B cell (primary cell): ENCODE measurements around the gene FAM53B. TPM values are rescaled to one million over a fixed set of nuclear protein-coding genes. Genes with fewer than 3 reads are reported as not detected.

Source experiments
- ATAC-seq: fragments of 200-7000 bp; cut with Tn5 transposase; one replicate; pipeline ENCODE4 v1.10.0; 2021; ENCODE audit warnings: low read depth, mild to moderate bottlenecking, moderate number of reproducible peaks, moderate library complexity
- CTCF ChIA-PET: fragments of 350-600 bp; sonication (Branson Sonifier 250); formaldehyde crosslinking; loops from one replicate; lab custom pipeline; 2021; ENCODE audit warnings: antibody characterized with exemption, inconsistent platforms; lab: Charles Lee
- POLR2A ChIA-PET: fragments of 350-600 bp; sonication (Branson Sonifier 250); formaldehyde crosslinking; loops from one replicate; lab custom pipeline; 2021; ENCODE audit warnings: antibody characterized with exemption; lab: Charles Lee
- DNase-seq: peaks from one replicate; pipeline ENCODE4 v3.0.0; 2013
- H2AFZ ChIP-seq: 2 replicates; pipeline ENCODE4 v1.6.1; 2012; ENCODE audit warnings: mild to moderate bottlenecking, low read depth, low read length; ENCODE audit not compliant: insufficient read depth, poor library complexity, severe bottlenecking
- H3K27ac ChIP-seq, 2 donors: 1 replicate in 1 of 2; 2 replicates in 1 of 2; pipeline ENCODE4 v1.5.1; 2012 to 2013; ENCODE audit warnings: low read length in 2 of 2, mild to moderate bottlenecking in 2 of 2, moderate library complexity in 1 of 2
- H3K27me3 ChIP-seq, 4 experiments: fragments of 200-600 bp in 1 of 4; sonication (generic) in 1 of 4; replicated peaks in 1 of 4; 1 replicate in 2 of 4; 2 replicates in 2 of 4; pipeline versions ENCODE4 v1.6.1 to v1.7.0; 2013 to 2016; ENCODE audit warnings: low read length in 3 of 4, mild to moderate bottlenecking in 2 of 4, mixed read lengths in 1 of 4, moderate library complexity in 1 of 4; ENCODE audit not compliant: insufficient read depth in 4 of 4, control insufficient read depth in 3 of 4; ENCODE audit errors: control extremely low read depth in 1 of 4
- H3K36me3 ChIP-seq, 2 experiments: replicated peaks in 1 of 2; 1 replicate in 1 of 2; 2 replicates in 1 of 2; pipeline versions ENCODE4 v1.6.1 to v1.7.1; 2013; ENCODE audit warnings: low read length in 1 of 2; ENCODE audit not compliant: insufficient read depth in 2 of 2, control insufficient read depth in 1 of 2; ENCODE audit errors: control extremely low read depth in 1 of 2, extremely low read depth in 1 of 2
- H3K4me1 ChIP-seq, 2 donors: fragments of 200-600 bp in 1 of 2; sonication (generic) in 1 of 2; 1 replicate in 1 of 2; 2 replicates in 1 of 2; pipeline versions ENCODE4 v1.5.1 to v1.6.1; 2013 to 2017; ENCODE audit warnings: low read length in 2 of 2; ENCODE audit not compliant: control insufficient read depth in 2 of 2, insufficient read depth in 2 of 2
- H3K4me2 ChIP-seq: replicated peaks from 2 replicates; pipeline ENCODE3; 2012; ENCODE audit warnings: mild to moderate bottlenecking, low read depth, low read length; ENCODE audit not compliant: poor library complexity, severe bottlenecking
- H3K4me3 ChIP-seq, 5 experiments: fragments of 200-600 bp in 1 of 5; sonication (generic) in 1 of 5; 1 replicate in 3 of 5; 2 replicates in 2 of 5; pipeline versions ENCODE4 v1.5.1 to v1.7.0; 2011 to 2016; ENCODE audit warnings: low read length in 4 of 5, mild to moderate bottlenecking in 4 of 5, low read depth in 2 of 5, control low read depth in 1 of 5, moderate library complexity in 1 of 5; ENCODE audit not compliant: insufficient read depth in 1 of 5; ENCODE audit errors: control extremely low read depth in 1 of 5, extremely low read depth in 1 of 5
- H3K79me2 ChIP-seq: fragments of 200-600 bp; sonication (generic); one replicate; pipeline ENCODE4 v1.6.0; 2016; ENCODE audit warnings: low read length; ENCODE audit not compliant: control insufficient read depth, insufficient read depth
- H3K9ac ChIP-seq: fragments of 200-600 bp; sonication (generic); 2 replicates; pipeline ENCODE4 v1.6.1; 2017; ENCODE audit warnings: mild to moderate bottlenecking, low read length, moderate library complexity
- H3K9me3 ChIP-seq, 3 donors: one replicate each; pipeline versions ENCODE4 v1.6.1 to v1.7.1; 2013; ENCODE audit warnings: low read length in 2 of 3; ENCODE audit not compliant: control insufficient read depth in 2 of 3, insufficient read depth in 1 of 3; ENCODE audit errors: control extremely low read depth in 1 of 3
- H4K20me1 ChIP-seq: 2 replicates; pipeline ENCODE4 v1.6.0; 2012; ENCODE audit warnings: mild to moderate bottlenecking, low read length; ENCODE audit not compliant: insufficient read depth, control insufficient read depth, poor library complexity, severe bottlenecking
- H3K27ac Mint-ChIP-seq: one replicate; pipeline ENCODE4 v1.8.0; 2021; ENCODE audit warnings: mixed read lengths
- H3K27me3 Mint-ChIP-seq: one replicate; pipeline ENCODE4 v1.8.0; 2021; ENCODE audit warnings: mixed read lengths
- H3K4me1 Mint-ChIP-seq: one replicate; pipeline ENCODE4 v1.8.0; 2021; ENCODE audit warnings: mixed read lengths
- H3K4me3 Mint-ChIP-seq: one replicate; pipeline ENCODE4 v1.8.0; 2021; ENCODE audit warnings: mixed read lengths
- H3K9me3 Mint-ChIP-seq: one replicate; pipeline ENCODE4 v1.8.0; 2022; ENCODE audit warnings: mixed read lengths; ENCODE audit not compliant: insufficient read depth
- EZH2 ChIP-seq: IDR thresholded peaks from 2 replicates; pipeline ENCODE4 v1.6.1; 2012; ENCODE audit warnings: borderline replicate concordance, low read depth, mild to moderate bottlenecking, moderate library complexity, low read length; ENCODE audit not compliant: insufficient read depth, poor library complexity, severe bottlenecking
- WGBS: methylation state at CpG from one replicate; pipeline ENCODE4 v1.1.5; 2013; ENCODE audit warnings: missing lambda C conversion rate; ENCODE audit not compliant: insufficient coverage; 5-methylcytosine and 5-hydroxymethylcytosine counted together
- intact Hi-C: fragments of 100-400 bp; cut with micrococcal nuclease; formaldehyde crosslinking; loops from one replicate; pipeline ENCODE4 v1.10.0; 2022
- polyA plus RNA-seq: library from polyadenylated mRNA; depleted of rRNA; stranded (reverse); fragments of >200 nt; gene quantifications from 2 replicates; pipeline ENCODE4 v1.2.3, GENCODE V29; 2012
- total RNA-seq, 2 donors: library from RNA; stranded (reverse); fragments of 120-200 nt in 1 of 2; gene quantifications; 1 replicate in 1 of 2; 2 replicates in 1 of 2; pipeline versions ENCODE4 v1.2.3 to v1.2.4, GENCODE V29; 2013 to 2022
- TF ChIP-seq, protein P1 (sequence below): fragments of 200-600 bp; IDR thresholded peaks from one replicate; pipeline ENCODE4 v1.8.0; 2022; ENCODE audit warnings: antibody characterized with exemption, mild to moderate bottlenecking

FAM53B gene
- total and polyA plus RNA-seq, 2 donors (not counting 1 experiment from before 2014, with no cell fraction given) = 51.2 to 186 TPM

DNA sequence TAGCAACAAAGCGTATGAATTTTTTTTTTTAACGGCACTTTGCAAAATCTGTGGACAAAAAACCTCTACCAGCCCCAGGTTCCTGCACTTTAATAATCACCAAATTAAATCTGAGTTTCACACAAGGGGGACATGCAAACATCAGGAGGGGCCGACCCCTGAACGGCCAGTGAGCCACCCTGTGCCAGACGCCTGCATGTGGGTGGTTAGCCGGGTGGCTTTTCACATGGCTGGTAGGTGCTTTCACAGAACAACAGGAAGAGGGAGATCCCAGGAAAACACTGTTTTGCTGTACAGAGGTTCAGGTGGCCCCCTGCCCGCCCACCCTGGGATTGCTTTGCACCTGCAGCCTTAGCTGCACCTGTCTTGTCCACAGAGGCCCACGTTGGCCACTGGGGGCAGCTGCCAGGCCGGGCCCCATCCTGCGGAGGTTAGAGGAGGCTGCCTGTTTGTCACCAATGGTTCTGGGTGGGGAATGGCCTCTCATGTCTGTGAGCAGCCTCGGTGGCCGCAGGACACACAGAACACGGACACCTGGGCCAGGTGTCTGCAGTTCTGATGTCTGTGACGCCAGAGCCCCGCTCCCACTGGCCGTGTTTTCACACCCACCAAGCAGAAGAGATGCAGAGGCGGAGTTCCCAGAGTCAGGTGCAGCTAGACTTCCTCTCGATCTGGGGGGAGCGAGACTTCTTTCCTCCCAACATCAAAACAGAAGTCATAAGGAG lies 107.7 kb downstream of the FAM53B start:
- Histone ChIP-seq H3K4me2 (peak overlapping the region; percentile 67), H3K9ac (peak overlapping the region; percentile 18), H3K36me3 (peaks cover 2 to 37% of the 10 kb centered on the region in 2 experiments), H4K20me1 (peaks cover 50% of the 10 kb centered on the region), H3K79me2 (peaks cover 100% of the 10 kb centered on the region), H2AFZ (no peak overlapping the region), H3K27ac (peak overlapping the region; percentile 63 to 92), H3K4me3 (peak overlapping the region in 1 of 5 experiments; percentile 27), H3K27me3 (no peaks in the 10 kb centered on the region), H3K9me3 (peaks cover 0 to 6% (median 2%) of the 10 kb centered on the region in 3 donors), H3K4me1 (peaks cover 86 to 92% of the 10 kb centered on the region in 2 donors)
- ATAC-seq (peak; percentile 44), DNase-seq (peak; percentile 76)
- TF ChIP-seq, protein P1, sequence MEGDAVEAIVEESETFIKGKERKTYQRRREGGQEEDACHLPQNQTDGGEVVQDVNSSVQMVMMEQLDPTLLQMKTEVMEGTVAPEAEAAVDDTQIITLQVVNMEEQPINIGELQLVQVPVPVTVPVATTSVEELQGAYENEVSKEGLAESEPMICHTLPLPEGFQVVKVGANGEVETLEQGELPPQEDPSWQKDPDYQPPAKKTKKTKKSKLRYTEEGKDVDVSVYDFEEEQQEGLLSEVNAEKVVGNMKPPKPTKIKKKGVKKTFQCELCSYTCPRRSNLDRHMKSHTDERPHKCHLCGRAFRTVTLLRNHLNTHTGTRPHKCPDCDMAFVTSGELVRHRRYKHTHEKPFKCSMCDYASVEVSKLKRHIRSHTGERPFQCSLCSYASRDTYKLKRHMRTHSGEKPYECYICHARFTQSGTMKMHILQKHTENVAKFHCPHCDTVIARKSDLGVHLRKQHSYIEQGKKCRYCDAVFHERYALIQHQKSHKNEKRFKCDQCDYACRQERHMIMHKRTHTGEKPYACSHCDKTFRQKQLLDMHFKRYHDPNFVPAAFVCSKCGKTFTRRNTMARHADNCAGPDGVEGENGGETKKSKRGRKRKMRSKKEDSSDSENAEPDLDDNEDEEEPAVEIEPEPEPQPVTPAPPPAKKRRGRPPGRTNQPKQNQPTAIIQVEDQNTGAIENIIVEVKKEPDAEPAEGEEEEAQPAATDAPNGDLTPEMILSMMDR = peak; percentile 60
- TF ChIP-seq EZH2 = no peak
- H3K27ac Mint-ChIP-seq = peak overlapping the region; percentile 94
- 16% methylated on average over 12 of the region's 19 CpGs for WGBS
- CTCF ChIA-PET = interaction anchor here (0.6 to 3.8 kb wide), 18 partner anchors 8 to 110 kb away, joined by 3 to 24 read pairs (median 6); no protein-coding TSS in a partner anchor
- H3K9me3 Mint-ChIP-seq = no peaks in the 10 kb centered on the region
- intact Hi-C loops = loop anchor here (1.0 to 2.0 kb wide), 2 partner anchors 9 to 104 kb away; no protein-coding TSS in a partner anchor
- POLR2A ChIA-PET = interaction anchor here (0.9 to 1.9 kb wide), 7 partner anchors 9 to 106 kb away, joined by 3 to 10 read pairs (median 6); no protein-coding TSS in a partner anchor
- H3K27me3 Mint-ChIP-seq = no peaks in the 10 kb centered on the region
- peak overlapping the region; percentile 78 for H3K4me3 Mint-ChIP-seq
- peaks cover 89% of the 10 kb centered on the region for H3K4me1 Mint-ChIP-seq

DNA sequence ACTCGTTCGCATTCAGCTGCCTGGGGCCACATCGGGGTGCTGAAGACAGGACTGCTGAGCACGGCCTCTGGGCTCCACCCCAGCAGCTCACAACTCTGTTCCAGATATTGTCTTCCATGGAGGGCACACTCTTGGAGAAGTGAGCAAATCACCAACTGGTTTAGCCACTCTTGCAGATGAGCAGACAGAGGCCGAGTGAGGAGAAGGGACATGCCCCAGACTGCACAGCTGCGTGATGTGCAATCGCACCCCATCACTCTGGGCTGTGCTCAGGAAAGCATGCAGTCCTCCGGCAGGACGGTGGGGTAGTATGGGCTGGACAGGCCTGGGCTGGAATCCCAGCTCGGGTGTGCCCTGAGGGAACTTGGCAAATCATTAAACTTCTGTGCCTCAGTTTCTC lies 111.6 kb downstream of the FAM53B start:
- Histone ChIP-seq H3K79me2 (peaks cover 100% of the 10 kb centered on the region), H3K27ac (peak overlapping the region; percentile 28 to 97), H3K4me2 (peak overlapping the region; percentile 1), H4K20me1 (peaks cover 44% of the 10 kb centered on the region), H3K9ac (no peak overlapping the region), H3K36me3 (peaks cover 2 to 37% of the 10 kb centered on the region in 2 experiments), H2AFZ (no peak overlapping the region), H3K27me3 (no peaks in the 10 kb centered on the region), H3K4me3 (no peak overlapping the region), H3K4me1 (peaks cover 86 to 92% of the 10 kb centered on the region in 2 donors), H3K9me3 (peaks cover 0 to 9% (median 2%) of the 10 kb centered on the region in 3 donors)
- ATAC-seq = no peak
- Mint-ChIP-seq H3K9me3 (no peaks in the 10 kb centered on the region), H3K27me3 (no peaks in the 10 kb centered on the region), H3K4me1 (peaks cover 88% of the 10 kb centered on the region), H3K27ac (peak overlapping the region; percentile 99), H3K4me3 (no peak overlapping the region)
- no peak for TF ChIP-seq EZH2
- TF ChIP-seq, protein P1 = no peak
- DNase-seq = no peak
- intact Hi-C loops = no loop called here
- ChIA-PET CTCF (interaction anchor here (0.6 to 3.0 kb wide), 4 partner anchors 33 to 109 kb away, joined by 3 to 20 read pairs (median 4); no protein-coding TSS in a partner anchor), POLR2A (interaction anchor here (1.1 to 1.3 kb wide), 2 partner anchors 32 to 103 kb away, joined by 3 to 4 read pairs; no protein-coding TSS in a partner anchor)
- 92% methylated on average over 9 of the region's 10 CpGs for WGBS
